ENCODE measurements around the gene CEP104. TPM values are rescaled to one million over a fixed set of nuclear protein-coding genes. Genes with fewer than 3 reads are reported as not detected.

The CEP104 gene
- total and polyA plus RNA-seq, 9 of the 15 experiments (the other 6 are each of a cell fraction or from before 2014, with no cell fraction given) = 11.2 to 63.4 (median 42.6) TPM

DNA sequence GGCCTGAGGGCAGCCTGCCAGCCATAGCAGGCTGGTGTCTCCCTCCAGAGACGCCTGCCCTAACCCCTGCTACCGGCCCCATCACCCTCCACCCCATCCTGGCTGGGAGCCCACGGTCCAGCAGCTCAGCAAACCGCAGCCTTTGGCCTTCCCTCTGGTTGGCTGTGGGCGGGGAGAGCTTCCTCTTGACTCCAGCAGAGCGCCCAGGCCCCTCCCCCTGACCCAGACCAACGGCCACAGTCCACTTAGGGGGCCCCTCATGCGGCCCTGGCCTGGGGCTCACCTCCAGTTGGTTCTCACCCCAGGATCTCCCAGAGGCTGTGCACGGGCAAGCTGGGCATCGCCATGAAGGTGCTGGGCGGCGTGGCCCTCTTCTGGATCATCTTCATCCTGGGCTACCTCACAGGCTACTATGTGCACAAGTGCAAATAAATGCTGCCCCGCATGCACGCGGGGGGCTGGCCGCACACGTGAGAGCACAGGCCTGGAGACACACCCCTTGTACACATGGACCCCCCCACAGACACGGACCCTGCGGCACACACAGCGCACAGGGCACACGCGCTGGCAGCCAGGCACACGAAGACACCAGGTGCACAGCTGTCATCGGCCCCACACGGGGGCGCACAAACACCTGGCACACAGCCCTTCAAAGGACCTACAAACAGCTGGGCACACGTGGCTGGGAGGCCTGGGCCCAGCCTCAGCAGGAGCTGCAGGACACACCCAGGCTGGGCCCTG lies 81.4 kb downstream of the CEP104 start (continued):
- TF ChIP-seq MEF2A (IDR thresholded peaks at IDR 0.05; ENCODE audit: control insufficient read depth, low read depth, low read length) (no peak), CCAR2 (IDR thresholded peaks at IDR 0.05; ENCODE audit: low read depth, low read length) (no peak), ZNF57 (CRISPR knock-in tag; IDR thresholded peaks at IDR 0.05) (0 out of 2 replicates have a peak, but pooled peaks have one; percentile 35), ZBTB8A (IDR thresholded peaks at IDR 0.05; ENCODE audit: partially characterized antibody) (no peak), ZNF644 (tag; IDR thresholded peaks at IDR 0.05; ENCODE audit: low read depth) (no peak), EZH2 (IDR thresholded peaks at IDR 0.05; ENCODE audit: borderline replicate concordance, low read depth, low read length) (no peak), POLR2AphosphoS5 (IDR thresholded peaks at IDR 0.05; ENCODE audit: control insufficient read depth, insufficient read depth, low read depth, low read length) (no peak), BHLHE40 (IDR thresholded peaks at IDR 0.05; ENCODE audit: low read length) (peak; percentile 83), ZNF175 (CRISPR knock-in tag; IDR thresholded peaks at IDR 0.05; ENCODE audit: low read depth) (no peak), NR3C1 (CRISPR knock-in tag; IDR thresholded peaks at IDR 0.05) (peak; percentile 73), KAT7 (CRISPR knock-in tag; IDR thresholded peaks at IDR 0.05; ENCODE audit: borderline replicate concordance) (peak; percentile 94; the same call in 1 of the 2 replicates), HDAC6 (IDR thresholded peaks at IDR 0.05; ENCODE audit: low read depth, low read length) (no peak), RAD21 (CRISPR knock-in tag; conservative IDR thresholded peaks at IDR 0.05 in 1 of 2, IDR thresholded peaks at IDR 0.05 in 1 of 2) (peak; percentile 15 to 66; a peak in 3 of 4 replicates), POLR2AphosphoS2 (IDR thresholded peaks at IDR 0.05; ENCODE audit: low read length) (no peak)
- TF ChIP-seq, protein P1, sequence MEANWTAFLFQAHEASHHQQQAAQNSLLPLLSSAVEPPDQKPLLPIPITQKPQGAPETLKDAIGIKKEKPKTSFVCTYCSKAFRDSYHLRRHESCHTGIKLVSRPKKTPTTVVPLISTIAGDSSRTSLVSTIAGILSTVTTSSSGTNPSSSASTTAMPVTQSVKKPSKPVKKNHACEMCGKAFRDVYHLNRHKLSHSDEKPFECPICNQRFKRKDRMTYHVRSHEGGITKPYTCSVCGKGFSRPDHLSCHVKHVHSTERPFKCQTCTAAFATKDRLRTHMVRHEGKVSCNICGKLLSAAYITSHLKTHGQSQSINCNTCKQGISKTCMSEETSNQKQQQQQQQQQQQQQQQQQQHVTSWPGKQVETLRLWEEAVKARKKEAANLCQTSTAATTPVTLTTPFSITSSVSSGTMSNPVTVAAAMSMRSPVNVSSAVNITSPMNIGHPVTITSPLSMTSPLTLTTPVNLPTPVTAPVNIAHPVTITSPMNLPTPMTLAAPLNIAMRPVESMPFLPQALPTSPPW (CRISPR knock-in tag; IDR thresholded peaks at IDR 0.05) = no peak; the same call in 1 of the 2 replicates
- TF ChIP-seq, protein P2, sequence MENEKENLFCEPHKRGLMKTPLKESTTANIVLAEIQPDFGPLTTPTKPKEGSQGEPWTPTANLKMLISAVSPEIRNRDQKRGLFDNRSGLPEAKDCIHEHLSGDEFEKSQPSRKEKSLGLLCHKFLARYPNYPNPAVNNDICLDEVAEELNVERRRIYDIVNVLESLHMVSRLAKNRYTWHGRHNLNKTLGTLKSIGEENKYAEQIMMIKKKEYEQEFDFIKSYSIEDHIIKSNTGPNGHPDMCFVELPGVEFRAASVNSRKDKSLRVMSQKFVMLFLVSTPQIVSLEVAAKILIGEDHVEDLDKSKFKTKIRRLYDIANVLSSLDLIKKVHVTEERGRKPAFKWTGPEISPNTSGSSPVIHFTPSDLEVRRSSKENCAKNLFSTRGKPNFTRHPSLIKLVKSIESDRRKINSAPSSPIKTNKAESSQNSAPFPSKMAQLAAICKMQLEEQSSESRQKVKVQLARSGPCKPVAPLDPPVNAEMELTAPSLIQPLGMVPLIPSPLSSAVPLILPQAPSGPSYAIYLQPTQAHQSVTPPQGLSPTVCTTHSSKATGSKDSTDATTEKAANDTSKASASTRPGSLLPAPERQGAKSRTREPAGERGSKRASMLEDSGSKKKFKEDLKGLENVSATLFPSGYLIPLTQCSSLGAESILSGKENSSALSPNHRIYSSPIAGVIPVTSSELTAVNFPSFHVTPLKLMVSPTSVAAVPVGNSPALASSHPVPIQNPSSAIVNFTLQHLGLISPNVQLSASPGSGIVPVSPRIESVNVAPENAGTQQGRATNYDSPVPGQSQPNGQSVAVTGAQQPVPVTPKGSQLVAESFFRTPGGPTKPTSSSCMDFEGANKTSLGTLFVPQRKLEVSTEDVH (IDR thresholded peaks at IDR 0.05; ENCODE audit: low read depth, partially characterized antibody) = peak; percentile 69
- TF ChIP-seq, protein P3, sequence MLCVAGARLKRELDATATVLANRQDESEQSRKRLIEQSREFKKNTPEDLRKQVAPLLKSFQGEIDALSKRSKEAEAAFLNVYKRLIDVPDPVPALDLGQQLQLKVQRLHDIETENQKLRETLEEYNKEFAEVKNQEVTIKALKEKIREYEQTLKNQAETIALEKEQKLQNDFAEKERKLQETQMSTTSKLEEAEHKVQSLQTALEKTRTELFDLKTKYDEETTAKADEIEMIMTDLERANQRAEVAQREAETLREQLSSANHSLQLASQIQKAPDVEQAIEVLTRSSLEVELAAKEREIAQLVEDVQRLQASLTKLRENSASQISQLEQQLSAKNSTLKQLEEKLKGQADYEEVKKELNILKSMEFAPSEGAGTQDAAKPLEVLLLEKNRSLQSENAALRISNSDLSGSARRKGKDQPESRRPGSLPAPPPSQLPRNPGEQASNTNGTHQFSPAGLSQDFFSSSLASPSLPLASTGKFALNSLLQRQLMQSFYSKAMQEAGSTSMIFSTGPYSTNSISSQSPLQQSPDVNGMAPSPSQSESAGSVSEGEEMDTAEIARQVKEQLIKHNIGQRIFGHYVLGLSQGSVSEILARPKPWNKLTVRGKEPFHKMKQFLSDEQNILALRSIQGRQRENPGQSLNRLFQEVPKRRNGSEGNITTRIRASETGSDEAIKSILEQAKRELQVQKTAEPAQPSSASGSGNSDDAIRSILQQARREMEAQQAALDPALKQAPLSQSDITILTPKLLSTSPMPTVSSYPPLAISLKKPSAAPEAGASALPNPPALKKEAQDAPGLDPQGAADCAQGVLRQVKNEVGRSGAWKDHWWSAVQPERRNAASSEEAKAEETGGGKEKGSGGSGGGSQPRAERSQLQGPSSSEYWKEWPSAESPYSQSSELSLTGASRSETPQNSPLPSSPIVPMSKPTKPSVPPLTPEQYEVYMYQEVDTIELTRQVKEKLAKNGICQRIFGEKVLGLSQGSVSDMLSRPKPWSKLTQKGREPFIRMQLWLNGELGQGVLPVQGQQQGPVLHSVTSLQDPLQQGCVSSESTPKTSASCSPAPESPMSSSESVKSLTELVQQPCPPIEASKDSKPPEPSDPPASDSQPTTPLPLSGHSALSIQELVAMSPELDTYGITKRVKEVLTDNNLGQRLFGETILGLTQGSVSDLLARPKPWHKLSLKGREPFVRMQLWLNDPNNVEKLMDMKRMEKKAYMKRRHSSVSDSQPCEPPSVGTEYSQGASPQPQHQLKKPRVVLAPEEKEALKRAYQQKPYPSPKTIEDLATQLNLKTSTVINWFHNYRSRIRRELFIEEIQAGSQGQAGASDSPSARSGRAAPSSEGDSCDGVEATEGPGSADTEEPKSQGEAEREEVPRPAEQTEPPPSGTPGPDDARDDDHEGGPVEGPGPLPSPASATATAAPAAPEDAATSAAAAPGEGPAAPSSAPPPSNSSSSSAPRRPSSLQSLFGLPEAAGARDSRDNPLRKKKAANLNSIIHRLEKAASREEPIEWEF (CRISPR knock-in tag; IDR thresholded peaks at IDR 0.05) = no peak; the same call in 1 of the 2 replicates
